Ectodermal cell (in vitro differentiated cells): ENCODE measurements around the gene BEST1.

Experiments used
- H3K27ac ChIP-seq: 2 replicates; pipeline ENCODE4 v1.7.0; 2013; ENCODE audit warnings: mild to moderate bottlenecking, low read depth, low read length; ENCODE audit not compliant: insufficient read depth, poor library complexity, severe bottlenecking
- H3K27me3 ChIP-seq: 2 replicates; pipeline ENCODE4 v1.7.0; 2013; ENCODE audit warnings: mild to moderate bottlenecking, low read length; ENCODE audit not compliant: insufficient read depth, control insufficient read depth, poor library complexity, severe bottlenecking
- H3K36me3 ChIP-seq: one replicate; pipeline ENCODE4 v1.7.0; 2013; ENCODE audit warnings: low read length; ENCODE audit not compliant: control insufficient read depth, insufficient read depth
- H3K4me1 ChIP-seq: one replicate; pipeline ENCODE4 v1.7.0; 2013; ENCODE audit warnings: low read length; ENCODE audit not compliant: control insufficient read depth, insufficient read depth
- H3K4me3 ChIP-seq: 2 replicates; pipeline ENCODE4 v1.7.0; 2013; ENCODE audit warnings: low read depth, low read length, control low read depth; ENCODE audit not compliant: insufficient read depth
- H3K9me3 ChIP-seq: 2 replicates; pipeline ENCODE4 v1.7.0; 2013; ENCODE audit warnings: mild to moderate bottlenecking, low read length, moderate library complexity; ENCODE audit not compliant: control insufficient read depth
- WGBS, 2 experiments: methylation state at CpG; one replicate each; pipeline ENCODE4 v1.1.7; 2013; ENCODE audit warnings: missing lambda C conversion rate in 2 of 2; 5-methylcytosine and 5-hydroxymethylcytosine counted together

BEST1 gene

DNA sequence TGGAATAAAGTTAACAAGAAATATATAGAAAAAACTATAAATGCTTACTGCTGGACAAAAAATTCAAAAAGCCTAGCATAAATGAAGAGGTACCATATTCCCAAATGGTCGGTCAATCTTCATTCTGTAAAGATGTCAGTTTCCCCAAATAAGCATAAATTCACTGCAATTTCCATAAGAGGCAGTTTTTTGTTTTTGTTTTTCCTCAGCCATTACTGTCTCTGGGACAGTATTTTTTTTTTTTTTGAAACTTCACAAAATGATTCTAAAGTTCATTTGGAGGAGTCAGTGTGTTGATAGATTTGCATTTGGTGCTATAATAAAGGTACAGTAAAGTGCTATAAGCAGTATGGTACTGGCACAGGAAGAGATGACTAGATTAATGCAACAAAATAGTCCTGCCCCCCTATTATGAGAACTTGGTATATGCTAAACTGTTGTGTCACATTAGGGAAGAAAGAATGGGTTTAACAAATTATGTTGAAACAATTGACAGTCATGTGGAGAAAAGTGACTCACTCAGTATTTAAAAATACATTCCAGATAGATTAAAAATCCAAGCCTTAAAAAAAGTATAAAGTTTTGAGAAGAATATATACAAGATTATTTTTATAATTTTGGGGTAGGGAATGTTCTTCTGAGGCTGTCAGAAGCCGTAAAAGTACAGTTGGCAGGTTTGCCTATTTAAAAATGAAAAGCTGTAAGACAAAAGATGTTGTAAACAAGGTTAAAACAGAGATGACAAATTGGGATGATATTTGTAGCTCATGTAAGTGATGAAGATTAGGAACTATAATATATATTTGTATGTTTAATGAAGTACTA, 19.9 kb downstream of the BEST1 start:
- 92 to 94% methylated on average over 2 of the region's 2 CpGs for WGBS, 2 experiments
- no peak overlapping the region for H3K27ac ChIP-seq
- H3K4me1 ChIP-seq, result peaks cover 24% of the 10 kb centered on the region
- H3K9me3 ChIP-seq, result no peaks in the 10 kb centered on the region
- peaks cover 3% of the 10 kb centered on the region for H3K36me3 ChIP-seq
- H3K27me3 ChIP-seq, result no peaks in the 10 kb centered on the region
- H3K4me3 ChIP-seq, result no peak overlapping the region

GRCh38 chr11:61971248-61972111, 21.3 kb downstream of the BEST1 start:
- Histone ChIP-seq H3K9me3 (no peaks in the 10 kb centered on the region), H3K4me3 (no peak overlapping the region), H3K27ac (no peak overlapping the region), H3K27me3 (no peaks in the 10 kb centered on the region), H3K4me1 (peaks cover 18% of the 10 kb centered on the region), H3K36me3 (no peaks in the 10 kb centered on the region)
- 56% methylated on average over 16 of the region's 16 CpGs for WGBS, 2 experiments

DNA sequence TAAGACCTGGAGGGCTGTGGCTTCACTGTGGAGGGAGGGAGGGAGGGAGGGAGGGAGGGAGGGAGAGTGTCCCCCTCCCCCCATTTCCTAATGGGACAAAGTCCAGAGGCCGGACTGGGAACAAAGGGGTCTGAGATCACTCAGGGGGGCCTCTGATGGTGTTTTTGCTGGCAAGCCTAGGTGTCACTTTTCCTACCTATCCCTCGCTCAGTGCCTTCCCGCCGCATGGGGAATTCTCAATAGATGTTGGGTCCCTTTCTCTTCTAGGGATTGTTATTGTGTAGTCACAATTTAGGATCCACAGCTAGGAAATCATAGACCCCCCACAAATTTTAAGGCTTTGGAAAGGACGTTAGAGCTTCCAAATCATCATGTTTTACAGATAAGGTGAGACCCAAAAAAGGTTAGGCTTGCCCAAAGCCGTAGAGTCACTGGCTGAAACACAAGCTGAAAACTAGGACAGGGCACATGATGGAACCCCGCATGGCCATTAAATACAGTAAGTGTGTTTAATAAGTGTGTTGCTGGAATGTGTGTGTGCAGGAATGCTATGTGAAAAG, 22.0 kb downstream of the BEST1 start:
- H3K4me3 ChIP-seq, result no peak overlapping the region
- H3K27me3 ChIP-seq, result no peaks in the 10 kb centered on the region
- H3K27ac ChIP-seq, result no peak overlapping the region
- peaks cover 18% of the 10 kb centered on the region for H3K4me1 ChIP-seq
- H3K9me3 ChIP-seq, result no peaks in the 10 kb centered on the region
- WGBS, 2 experiments, result 70 to 72% methylated on average over 6 to 7 of the region's 7 CpGs
- no peaks in the 10 kb centered on the region for H3K36me3 ChIP-seq

DNA sequence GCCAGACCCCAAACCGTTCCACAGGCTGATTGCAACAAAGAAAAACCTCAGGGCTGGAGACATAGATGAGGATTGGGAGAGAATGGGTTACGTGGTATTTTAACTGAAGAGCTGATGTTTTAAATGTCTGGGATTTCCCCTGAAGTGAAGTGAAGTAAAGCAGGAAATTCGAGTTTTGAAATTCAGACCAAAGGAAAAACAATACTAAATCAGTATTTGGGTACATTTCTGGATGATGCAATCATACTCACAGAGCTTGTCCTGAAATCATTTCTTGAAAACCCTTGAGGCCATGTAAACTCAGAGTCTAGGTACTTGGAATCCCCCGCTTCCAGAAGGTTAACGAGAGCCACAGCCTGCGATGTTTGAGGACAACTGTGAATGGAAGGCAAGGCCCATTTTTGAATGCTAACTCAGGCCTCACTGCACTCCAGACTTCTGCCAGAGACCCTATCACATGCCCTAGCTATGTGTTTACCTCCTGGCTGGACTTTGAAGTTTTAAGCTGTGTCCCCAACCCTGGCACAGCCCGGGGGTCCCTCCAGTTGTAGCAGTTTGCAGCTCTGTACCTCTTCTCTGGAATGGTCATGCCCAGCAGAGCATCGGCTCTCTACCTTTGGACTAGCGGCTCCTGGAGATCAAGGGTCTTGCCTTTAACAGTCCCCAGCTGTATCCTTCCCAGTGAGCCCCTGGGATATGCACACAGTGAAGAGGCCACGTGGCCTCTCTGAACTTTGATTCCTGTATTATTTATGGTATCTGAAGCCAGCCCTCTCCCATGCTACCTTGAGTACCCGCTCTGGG, 22.7 kb downstream of the BEST1 start:
- WGBS, 2 experiments, result 89 to 92% methylated on average over 11 of the region's 11 CpGs
- Histone ChIP-seq H3K27ac (no peak overlapping the region), H3K36me3 (no peaks in the 10 kb centered on the region), H3K27me3 (no peaks in the 10 kb centered on the region), H3K4me1 (peaks cover 18% of the 10 kb centered on the region), H3K4me3 (no peak overlapping the region), H3K9me3 (no peaks in the 10 kb centered on the region)

GRCh38 chr11:61973476-61974162, 23.5 kb downstream of the BEST1 start:
- WGBS, 2 experiments, result 87 to 88% methylated on average over 10 of the region's 10 CpGs
- H3K4me3 ChIP-seq, result no peak overlapping the region
- H3K27ac ChIP-seq, result no peak overlapping the region
- peaks cover 18% of the 10 kb centered on the region for H3K4me1 ChIP-seq
- H3K36me3 ChIP-seq, result no peaks in the 10 kb centered on the region
- H3K27me3 ChIP-seq, result no peaks in the 10 kb centered on the region
- H3K9me3 ChIP-seq, result no peaks in the 10 kb centered on the region

GRCh38 chr11:61974766-61975631, 24.8 kb downstream of the BEST1 start:
- no peaks in the 10 kb centered on the region for H3K9me3 ChIP-seq
- H3K4me1 ChIP-seq, result peaks cover 14% of the 10 kb centered on the region
- no peaks in the 10 kb centered on the region for H3K27me3 ChIP-seq
- WGBS, 2 experiments, result 82 to 84% methylated on average over 14 of the region's 14 CpGs
- H3K27ac ChIP-seq, result no peak overlapping the region
- H3K4me3 ChIP-seq, result no peak overlapping the region
- H3K36me3 ChIP-seq, result no peaks in the 10 kb centered on the region

GRCh38 chr11:61975638-61976419, 25.7 kb downstream of the BEST1 start:
- Histone ChIP-seq H3K4me1 (peaks cover 14% of the 10 kb centered on the region), H3K27ac (no peak overlapping the region), H3K4me3 (no peak overlapping the region), H3K27me3 (no peaks in the 10 kb centered on the region), H3K36me3 (no peaks in the 10 kb centered on the region), H3K9me3 (no peaks in the 10 kb centered on the region)
- WGBS, 2 experiments, result 92 to 94% methylated on average over 15 of the region's 15 CpGs

GRCh38 chr11:61976420-61976800, 26.3 kb downstream of the BEST1 start:
- 93 to 95% methylated on average over 8 of the region's 8 CpGs for WGBS, 2 experiments

More at GRCh38 chr11:61976420-61976800, 26.3 kb downstream of the BEST1 start:
- Histone ChIP-seq H3K36me3 (no peaks in the 10 kb centered on the region), H3K27me3 (no peaks in the 10 kb centered on the region), H3K4me3 (no peak overlapping the region), H3K4me1 (peaks cover 12% of the 10 kb centered on the region), H3K27ac (no peak overlapping the region), H3K9me3 (no peaks in the 10 kb centered on the region)
